Measurements from ENCODE around the gene TMEM178B.

Gene TMEM178B

GRCh38 chr7:141387521-141388217, 313.8 kb downstream of the TMEM178B start:
- TF ChIP-seq CTCF (conservative IDR thresholded peaks at IDR 0.05; ENCODE audit: low read depth, low read length): no peak
- DNase-seq (ENCODE audit: low read depth): no peak
- H3K4me3 ChIP-seq (ENCODE audit: low read length): no peak overlapping the region

GRCh38 chr7:141389140-141389796, 315.4 kb downstream of the TMEM178B start:
- no peak overlapping the region for H3K4me3 ChIP-seq (ENCODE audit: low read length)
- DNase-seq (ENCODE audit: low read depth): no peak
- TF ChIP-seq CTCF (conservative IDR thresholded peaks at IDR 0.05; ENCODE audit: low read depth, low read length): no peak

- no peak for TF ChIP-seq CTCF (conservative IDR thresholded peaks at IDR 0.05; ENCODE audit: low read depth, low read length)
- no peak for DNase-seq (ENCODE audit: low read depth)
These were observed 316.5 kb downstream of the TMEM178B start for GRCh38 chr7:141390339-141390738.

GRCh38 chr7:141393056-141393455, 319.2 kb downstream of the TMEM178B start:
- H3K4me3 ChIP-seq (ENCODE audit: low read length): no peak overlapping the region
- no peak for DNase-seq (ENCODE audit: low read depth)
- no peak for TF ChIP-seq CTCF (conservative IDR thresholded peaks at IDR 0.05; ENCODE audit: low read depth, low read length)

More at GRCh38 chr7:141390339-141390738, 316.5 kb downstream of the TMEM178B start:
- no peak overlapping the region for H3K4me3 ChIP-seq (ENCODE audit: low read length)

- no peak for DNase-seq (ENCODE audit: low read depth)
- H3K4me3 ChIP-seq (ENCODE audit: low read length): no peak overlapping the region
- TF ChIP-seq CTCF (conservative IDR thresholded peaks at IDR 0.05; ENCODE audit: low read depth, low read length): no peak
These were observed 323.6 kb downstream of the TMEM178B start for GRCh38 chr7:141397236-141398163.

- no peak for DNase-seq (ENCODE audit: low read depth)
- TF ChIP-seq CTCF (conservative IDR thresholded peaks at IDR 0.05; ENCODE audit: low read depth, low read length): no peak
These were observed 326.5 kb downstream of the TMEM178B start for GRCh38 chr7:141400356-141400755.

More at GRCh38 chr7:141400356-141400755, 326.5 kb downstream of the TMEM178B start:
- no peak overlapping the region for H3K4me3 ChIP-seq (ENCODE audit: low read length)

All from retinal pigment epithelial cell (primary cell).